Pons (tissue), 1 donor: Measurements from ENCODE around the gene PIBF1.
"Not testable (repeated sequence)": the region's sequence is repeated elsewhere in the genome, so short reads cannot be mapped to it uniquely, and the experiment has no call there.

Source experiments
- DNase-seq: peaks from one replicate; pipeline ENCODE4 v3.0.0-alpha.2; 2016; ENCODE audit warnings: low spot score

Gene PIBF1

GRCh38 chr13:72920097-72920496 lies 138.2 kb downstream of the PIBF1 start:
- DNase-seq = peak; percentile 27

- no peak for DNase-seq
Observed at GRCh38 chr13:72931311-72931710, 149.4 kb downstream of the PIBF1 start.

GRCh38 chr13:72932250-72932649 lies 150.3 kb downstream of the PIBF1 start:
- no peak for DNase-seq

- DNase-seq = not testable (repeated sequence)
Observed at GRCh38 chr13:72946267-72946666, 164.3 kb downstream of the PIBF1 start.

GRCh38 chr13:72952529-72953141 lies 170.7 kb downstream of the PIBF1 start:
- no peak for DNase-seq

- DNase-seq = no peak
Observed at GRCh38 chr13:72953391-72953965, 171.5 kb downstream of the PIBF1 start.

GRCh38 chr13:72959643-72960042 lies 177.7 kb downstream of the PIBF1 start:
- no peak for DNase-seq

- DNase-seq = no peak
Observed at GRCh38 chr13:72960114-72960513, 178.2 kb downstream of the PIBF1 start.

- DNase-seq = no peak
Observed at GRCh38 chr13:72960541-72960940, 178.6 kb downstream of the PIBF1 start.

GRCh38 chr13:72963762-72964161 lies 181.8 kb downstream of the PIBF1 start:
- no peak for DNase-seq

- no peak for DNase-seq
Observed at GRCh38 chr13:72970301-72970880, 188.5 kb downstream of the PIBF1 start.

GRCh38 chr13:72970956-72971355 lies 189.0 kb downstream of the PIBF1 start:
- no peak for DNase-seq

- DNase-seq = no peak
Observed at GRCh38 chr13:72973234-72973633, 191.3 kb downstream of the PIBF1 start.

- no peak for DNase-seq
Observed at GRCh38 chr13:72983085-72983768, 201.3 kb downstream of the PIBF1 start.

- DNase-seq = no peak
Observed at GRCh38 chr13:72985610-72986009, 203.7 kb downstream of the PIBF1 start.

- DNase-seq = no peak
Observed at GRCh38 chr13:72986197-72986596, 204.3 kb downstream of the PIBF1 start.

GRCh38 chr13:72990953-72991352 lies 209.0 kb downstream of the PIBF1 start:
- no peak for DNase-seq

- DNase-seq = no peak
Observed at GRCh38 chr13:72998012-72998411, 216.1 kb downstream of the PIBF1 start.

- peak; percentile 23 for DNase-seq
Observed at GRCh38 chr13:73000027-73000674, 218.2 kb downstream of the PIBF1 start.

- DNase-seq = no peak
Observed at GRCh38 chr13:73001971-73002370, 220.0 kb downstream of the PIBF1 start.

- DNase-seq = no peak
Observed at GRCh38 chr13:73011751-73012150, 229.8 kb downstream of the PIBF1 start.

GRCh38 chr13:73015805-73016204 lies 233.9 kb downstream of the PIBF1 start:
- DNase-seq = no peak

GRCh38 chr13:73018336-73018735 lies 236.4 kb downstream of the PIBF1 start:
- no peak for DNase-seq
